ENCODE results near the gene FCRLB. TPM values are rescaled to one million over a fixed set of nuclear protein-coding genes. Genes with fewer than 3 reads are reported as not detected.

The FCRLB gene
- total and polyA plus RNA-seq, 2 donors (not counting 3 experiments of a cell fraction or from before 2014, with no cell fraction given): 0.62 TPM

DNA sequence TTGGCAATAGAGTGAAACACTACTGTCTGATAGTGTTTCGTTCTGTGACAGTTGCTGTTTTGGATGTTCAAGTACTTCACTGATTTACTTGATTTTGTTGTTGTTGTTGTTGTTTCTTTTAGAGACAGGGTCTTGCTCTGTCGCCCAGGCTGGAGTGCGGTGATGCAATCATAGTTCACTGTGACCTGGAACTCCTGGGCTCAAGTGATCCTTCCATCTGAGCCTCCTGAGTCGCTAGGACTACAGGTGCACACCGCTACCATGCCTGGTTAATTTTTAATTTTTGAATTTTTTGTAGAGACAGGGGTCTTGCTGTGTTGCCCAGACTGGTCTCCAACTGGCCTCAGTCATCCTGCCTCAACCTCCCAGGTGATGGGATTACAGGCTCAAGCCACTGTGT, 47.1 kb downstream of the FCRLB start:
- Histone ChIP-seq H3K9ac (replicated peaks; ENCODE audit: extremely low read depth, insufficient read depth, low read length) (no peak overlapping the region), H4K20me1 (replicated peaks; ENCODE audit: control insufficient read depth, extremely low read depth, insufficient read depth, low read length) (no peaks in the 10 kb centered on the region), H2AFZ (ENCODE audit: low read depth, low read length) (no peak overlapping the region), H3K4me1 (ENCODE audit: control insufficient read depth, extremely low read depth, insufficient read depth, low read length) (peaks cover 47% of the 10 kb centered on the region), H3K4me2 (ENCODE audit: insufficient read depth, low read length) (no peak overlapping the region), H3K27me3 (ENCODE audit: control insufficient read depth in 2 of 2, insufficient read depth in 2 of 2, low read length in 2 of 2) (no peaks in the 10 kb centered on the region), H3K36me3 (ENCODE audit: control insufficient read depth in 2 of 2, extremely low read depth in 1 of 2, insufficient read depth in 2 of 2, low read length in 2 of 2) (no peaks in the 10 kb centered on the region), H3K9me1 (replicated peaks; ENCODE audit: control insufficient read depth, extremely low read depth, insufficient read depth, low read length) (no peaks in the 10 kb centered on the region), H3K9me3 (replicated peaks; ENCODE audit: control insufficient read depth, insufficient read depth, low read length) (no peaks in the 10 kb centered on the region), H3K4me3 (replicated peaks in 1 of 3; ENCODE audit: insufficient read depth in 1 of 3, low read depth in 1 of 3, low read length in 3 of 3) (no peak overlapping the region), H3K79me2 (ENCODE audit: control insufficient read depth, insufficient read depth, low read length) (peaks cover 71% of the 10 kb centered on the region), H3K27ac (ENCODE audit: insufficient read depth, low read depth, low read length) (no peak overlapping the region)
- dilution Hi-C loops (cut with MboI; ENCODE audit: extremely low pct_ligation_motif_present, low sequenced_read_pairs) (no loop called here), intact Hi-C loops (cut with micrococcal nuclease) (loop anchor here (10.0 kb wide), 1 partner anchor 266 kb away; no protein-coding TSS in a partner anchor)
- no TSS peak for BruUV-seq (replicated peaks)
- no peak for DNase-seq (ENCODE audit: low read depth, low spot score)
- TF ChIP-seq POLR2AphosphoS5 (IDR thresholded peaks at IDR 0.05; ENCODE audit: insufficient read depth, low read depth, low read length) (no peak), MYC (IDR thresholded peaks at IDR 0.05; ENCODE audit: low read depth, low read length) (no peak), POLR2A (IDR thresholded peaks at IDR 0.05; ENCODE audit: low read depth, low read length) (no peak), EZH2 (IDR thresholded peaks at IDR 0.05; ENCODE audit: borderline replicate concordance, low read depth, low read length, severe bottlenecking) (no peak), GATA2 (IDR thresholded peaks at IDR 0.05; ENCODE audit: insufficient read depth, insufficient read length, low read depth, low read length) (no peak), JUN (IDR thresholded peaks at IDR 0.05; ENCODE audit: borderline replicate concordance, insufficient read depth, insufficient read length, low read depth) (no peak), FOS (IDR thresholded peaks at IDR 0.05; ENCODE audit: borderline replicate concordance, insufficient read depth, low read length) (no peak)
- TF ChIP-seq, protein P1, sequence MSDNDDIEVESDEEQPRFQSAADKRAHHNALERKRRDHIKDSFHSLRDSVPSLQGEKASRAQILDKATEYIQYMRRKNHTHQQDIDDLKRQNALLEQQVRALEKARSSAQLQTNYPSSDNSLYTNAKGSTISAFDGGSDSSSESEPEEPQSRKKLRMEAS (IDR thresholded peaks at IDR 0.05; ENCODE audit: insufficient read depth, insufficient read length): no peak
- TF ChIP-seq, protein P2, sequence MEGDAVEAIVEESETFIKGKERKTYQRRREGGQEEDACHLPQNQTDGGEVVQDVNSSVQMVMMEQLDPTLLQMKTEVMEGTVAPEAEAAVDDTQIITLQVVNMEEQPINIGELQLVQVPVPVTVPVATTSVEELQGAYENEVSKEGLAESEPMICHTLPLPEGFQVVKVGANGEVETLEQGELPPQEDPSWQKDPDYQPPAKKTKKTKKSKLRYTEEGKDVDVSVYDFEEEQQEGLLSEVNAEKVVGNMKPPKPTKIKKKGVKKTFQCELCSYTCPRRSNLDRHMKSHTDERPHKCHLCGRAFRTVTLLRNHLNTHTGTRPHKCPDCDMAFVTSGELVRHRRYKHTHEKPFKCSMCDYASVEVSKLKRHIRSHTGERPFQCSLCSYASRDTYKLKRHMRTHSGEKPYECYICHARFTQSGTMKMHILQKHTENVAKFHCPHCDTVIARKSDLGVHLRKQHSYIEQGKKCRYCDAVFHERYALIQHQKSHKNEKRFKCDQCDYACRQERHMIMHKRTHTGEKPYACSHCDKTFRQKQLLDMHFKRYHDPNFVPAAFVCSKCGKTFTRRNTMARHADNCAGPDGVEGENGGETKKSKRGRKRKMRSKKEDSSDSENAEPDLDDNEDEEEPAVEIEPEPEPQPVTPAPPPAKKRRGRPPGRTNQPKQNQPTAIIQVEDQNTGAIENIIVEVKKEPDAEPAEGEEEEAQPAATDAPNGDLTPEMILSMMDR (IDR thresholded peaks at IDR 0.05; ENCODE audit: extremely low read depth in 1 of 2, insufficient read depth in 1 of 2, low read depth in 1 of 2, low read length in 2 of 2): no peak
- ChIA-PET CTCF (interaction anchor here (1.1 to 1.9 kb wide), 2 partner anchors 19 to 24 kb away, joined by 4 to 6 read pairs; no protein-coding TSS in a partner anchor), POLR2A (no interaction called here)
- no peak for FAIRE-seq

All from endothelial cell of umbilical vein (primary cell).